ENCODE measurements around the gene RABEP2.
"Not testable (repeated sequence)": the region's sequence is repeated elsewhere in the genome, so short reads cannot be mapped to it uniquely, and the experiment has no call there.

RABEP2 gene

GRCh38 chr16:28879261-28879840, 45.7 kb downstream of the RABEP2 start:
- DNase-seq (ENCODE audit: low read depth) = no peak

- DNase-seq (ENCODE audit: low read depth) = no peak
Observed at GRCh38 chr16:28878083-28878926, 46.7 kb downstream of the RABEP2 start, which contains the start of gene ATP2A1. Gene ATP2A1 (plus strand): TSS chr16:28878488. CDS start chr16:28878672, 184 bp downstream.

GRCh38 chr16:28877655-28878000, 47.4 kb downstream of the RABEP2 start:
- DNase-seq (ENCODE audit: low read depth) = no peak

- DNase-seq (ENCODE audit: low read depth) = no peak
Observed at GRCh38 chr16:28876973-28877654, 47.9 kb downstream of the RABEP2 start.

- no peak for DNase-seq (ENCODE audit: low read depth)
Observed at GRCh38 chr16:28876019-28876659, 48.9 kb downstream of the RABEP2 start.

- no peak for DNase-seq (ENCODE audit: low read depth)
Observed at GRCh38 chr16:28875134-28876018, 49.7 kb downstream of the RABEP2 start.

- DNase-seq (ENCODE audit: low read depth) = no peak
Observed at GRCh38 chr16:28874406-28874805, 50.6 kb downstream of the RABEP2 start.

GRCh38 chr16:28873543-28874201, 51.4 kb downstream of the RABEP2 start:
- DNase-seq (ENCODE audit: low read depth) = no peak

- DNase-seq (ENCODE audit: low read depth) = no peak
Observed at GRCh38 chr16:28872952-28873351, 52.1 kb downstream of the RABEP2 start.

GRCh38 chr16:28869201-28869600, 55.8 kb downstream of the RABEP2 start:
- no peak for DNase-seq (ENCODE audit: low read depth)

- not testable (repeated sequence) for DNase-seq (ENCODE audit: low read depth)
Observed at GRCh38 chr16:28867646-28868045, 57.4 kb downstream of the RABEP2 start.

GRCh38 chr16:28867241-28867640, 57.8 kb downstream of the RABEP2 start:
- DNase-seq (ENCODE audit: low read depth) = no peak

GRCh38 chr16:28866454-28866804, 58.6 kb downstream of the RABEP2 start:
- DNase-seq (ENCODE audit: low read depth) = no peak

- no peak for DNase-seq (ENCODE audit: low read depth)
Observed at GRCh38 chr16:28865722-28866453, 59.1 kb downstream of the RABEP2 start.

GRCh38 chr16:28865001-28865688, 59.9 kb downstream of the RABEP2 start:
- no peak for DNase-seq (ENCODE audit: low read depth)

- DNase-seq (ENCODE audit: low read depth) = no peak
Observed at GRCh38 chr16:28863929-28864793, 60.9 kb downstream of the RABEP2 start.

GRCh38 chr16:28859326-28859725, 65.7 kb downstream of the RABEP2 start:
- no peak for DNase-seq (ENCODE audit: low read depth)

GRCh38 chr16:28858421-28858820, 66.6 kb downstream of the RABEP2 start:
- DNase-seq (ENCODE audit: low read depth) = no peak
